CD8-positive, alpha-beta memory T cell (primary cell): ENCODE results near the gene DUSP1. TPM values are rescaled to one million over a fixed set of nuclear protein-coding genes. Genes with fewer than 3 reads are reported as not detected.
A peak's percentile ranks its signal among the peaks of the same experiment; 100 is the strongest.

Experiments used
- CTCF ChIA-PET: fragments of 350-600 bp; sonication (Branson Sonifier 250); formaldehyde crosslinking; loops from one replicate; lab custom pipeline; 2021; ENCODE audit warnings: antibody characterized with exemption; lab: Charles Lee
- POLR2A ChIA-PET: fragments of 350-600 bp; sonication (Branson Sonifier 250); formaldehyde crosslinking; loops from one replicate; lab custom pipeline; 2021; ENCODE audit warnings: antibody characterized with exemption; lab: Charles Lee
- DNase-seq, 5 donors: peaks; one replicate each; pipeline versions ENCODE4 v3.0.0 to v3.0.0-alpha.2; 2020 to 2022; ENCODE audit warnings: mixed read lengths in 1 of 5
- H3K27ac ChIP-seq: one replicate; pipeline ENCODE4 v1.7.0; 2013; ENCODE audit warnings: low read depth, mild to moderate bottlenecking, low read length, moderate library complexity
- H3K27me3 ChIP-seq: 2 replicates; pipeline ENCODE4 v1.7.0; 2013; ENCODE audit warnings: low read length, mild to moderate bottlenecking; ENCODE audit not compliant: insufficient read depth, poor library complexity, severe bottlenecking
- H3K36me3 ChIP-seq: 2 replicates; pipeline ENCODE4 v1.7.0; 2013; ENCODE audit warnings: mild to moderate bottlenecking, low read length, moderate library complexity; ENCODE audit not compliant: insufficient read depth
- H3K4me1 ChIP-seq: 2 replicates; pipeline ENCODE4 v1.7.0; 2013; ENCODE audit warnings: mild to moderate bottlenecking, low read length, moderate library complexity; ENCODE audit not compliant: insufficient read depth
- H3K4me3 ChIP-seq: 2 replicates; pipeline ENCODE4 v1.7.0; 2013; ENCODE audit warnings: mild to moderate bottlenecking, low read length
- H3K9me3 ChIP-seq: 2 replicates; pipeline ENCODE4 v1.7.0; 2013; ENCODE audit warnings: mild to moderate bottlenecking, low read length
- H3K27ac Mint-ChIP-seq, 8 donors: one replicate each; pipeline ENCODE4 v1.8.0; 2020 to 2021; ENCODE audit warnings: mixed read lengths in 8 of 8, mild to moderate bottlenecking in 6 of 8, inconsistent platforms in 3 of 8, moderate library complexity in 3 of 8
- H3K27me3 Mint-ChIP-seq, 2 donors: one replicate each; pipeline ENCODE4 v1.8.0; 2020 to 2021; ENCODE audit warnings: mixed read lengths in 2 of 2, mild to moderate bottlenecking in 1 of 2, moderate library complexity in 1 of 2
- H3K36me3 Mint-ChIP-seq, 3 donors: one replicate each; pipeline ENCODE4 v1.8.0; 2020 to 2021; ENCODE audit warnings: mixed read lengths in 3 of 3, inconsistent platforms in 1 of 3, mild to moderate bottlenecking in 1 of 3
- H3K4me1 Mint-ChIP-seq, 3 donors: one replicate each; pipeline ENCODE4 v1.8.0; 2020 to 2021; ENCODE audit warnings: mixed read lengths in 3 of 3, inconsistent platforms in 1 of 3, mild to moderate bottlenecking in 1 of 3
- H3K4me3 Mint-ChIP-seq, 7 donors: one replicate each; pipeline ENCODE4 v1.8.0; 2020 to 2021; ENCODE audit warnings: mixed read lengths in 7 of 7, mild to moderate bottlenecking in 6 of 7, moderate library complexity in 4 of 7, inconsistent platforms in 2 of 7
- H3K9me3 Mint-ChIP-seq, 5 donors: one replicate each; pipeline ENCODE4 v1.8.0; 2020 to 2022; ENCODE audit warnings: mixed read lengths in 5 of 5, mild to moderate bottlenecking in 3 of 5, moderate library complexity in 2 of 5, inconsistent platforms in 1 of 5
- polyA plus RNA-seq: library from polyadenylated mRNA; unstranded; fragments of 300-500 nt; fragmentation: Illumina TruSeq; gene quantifications from one replicate; pipeline ENCODE4 v1.2.3, GENCODE V29; 2021
- total RNA-seq, 2 experiments: library from RNA; stranded (reverse); gene quantifications; one replicate each; pipeline ENCODE4 v1.2.3, GENCODE V29; 2021

Gene DUSP1
- total and polyA plus RNA-seq, 3 experiments from 2014 or later = 9.4 to 1,007 (median 10.9) TPM

DNA sequence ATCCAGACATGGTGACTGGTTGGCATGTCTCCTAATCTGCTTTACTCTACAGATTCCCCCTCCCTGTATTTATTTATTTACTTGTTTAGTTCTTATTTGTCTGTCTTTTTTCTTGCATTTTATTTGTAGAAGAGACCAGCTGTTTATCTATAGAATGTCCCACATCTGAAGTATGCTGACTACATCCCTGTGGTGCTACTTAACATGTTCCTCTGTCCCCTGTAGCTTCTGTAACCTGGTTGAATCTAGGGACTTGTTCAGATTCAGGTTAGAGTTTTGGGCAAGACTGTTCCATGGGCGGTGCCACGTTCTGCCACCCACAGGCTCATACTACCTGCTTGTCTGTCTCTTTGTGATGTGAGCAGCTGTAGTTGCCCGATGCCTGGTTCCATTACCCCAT, 23.5 kb downstream of the DUSP1 start:
- Mint-ChIP-seq H3K36me3 (no peaks in the 10 kb centered on the region), H3K27ac (no peak overlapping the region), H3K4me3 (no peak overlapping the region), H3K27me3 (peaks cover 4 to 8% of the 10 kb centered on the region in 2 donors), H3K4me1 (peaks cover 10 to 25% (median 11%) of the 10 kb centered on the region in 3 donors), H3K9me3 (peaks cover 0 to 4% (median 0%) of the 10 kb centered on the region in 5 donors)
- Histone ChIP-seq H3K4me3 (no peak overlapping the region), H3K27ac (no peak overlapping the region), H3K36me3 (no peaks in the 10 kb centered on the region), H3K27me3 (no peaks in the 10 kb centered on the region), H3K9me3 (no peaks in the 10 kb centered on the region), H3K4me1 (no peaks in the 10 kb centered on the region)
- DNase-seq = no peak
- POLR2A ChIA-PET = no interaction called here
- CTCF ChIA-PET = no interaction called here

DNA sequence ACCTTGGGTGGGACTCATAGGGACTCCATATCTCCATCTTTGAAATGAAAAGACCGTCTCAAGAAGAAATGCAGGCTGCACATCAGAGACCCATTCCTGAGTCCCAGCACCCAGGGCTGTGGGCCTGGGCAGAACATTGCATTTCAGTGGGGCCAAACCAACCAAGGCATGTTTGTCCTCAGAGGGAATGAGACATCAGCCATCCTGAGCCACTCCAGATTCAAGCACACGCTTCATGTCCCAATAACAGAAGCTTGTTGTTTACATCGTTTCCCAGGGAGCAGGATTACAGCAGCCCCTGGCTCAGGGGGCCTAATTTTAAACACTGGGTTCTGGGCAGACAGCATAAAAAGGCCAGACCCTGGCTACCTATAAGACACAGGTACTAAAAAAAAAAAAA, 24.3 kb downstream of the DUSP1 start:
- H3K27ac Mint-ChIP-seq = peak overlapping the region in 1 of 8 donors; percentile 21
- no peak overlapping the region for H3K4me3 Mint-ChIP-seq
- ChIA-PET POLR2A (no interaction called here), CTCF (no interaction called here)
- no peak overlapping the region for H3K27ac ChIP-seq
- H3K4me1 Mint-ChIP-seq = peaks cover 13 to 30% (median 13%) of the 10 kb centered on the region in 3 donors
- H3K9me3 ChIP-seq = no peaks in the 10 kb centered on the region
- H3K27me3 Mint-ChIP-seq = peaks cover 4 to 8% of the 10 kb centered on the region in 2 donors
- no peaks in the 10 kb centered on the region for H3K27me3 ChIP-seq
- H3K36me3 ChIP-seq = no peaks in the 10 kb centered on the region
- DNase-seq = no peak
- peaks cover 0 to 4% (median 0%) of the 10 kb centered on the region in 5 donors for H3K9me3 Mint-ChIP-seq
- H3K4me3 ChIP-seq = no peak overlapping the region
- no peaks in the 10 kb centered on the region for H3K4me1 ChIP-seq
- no peaks in the 10 kb centered on the region for H3K36me3 Mint-ChIP-seq

DNA sequence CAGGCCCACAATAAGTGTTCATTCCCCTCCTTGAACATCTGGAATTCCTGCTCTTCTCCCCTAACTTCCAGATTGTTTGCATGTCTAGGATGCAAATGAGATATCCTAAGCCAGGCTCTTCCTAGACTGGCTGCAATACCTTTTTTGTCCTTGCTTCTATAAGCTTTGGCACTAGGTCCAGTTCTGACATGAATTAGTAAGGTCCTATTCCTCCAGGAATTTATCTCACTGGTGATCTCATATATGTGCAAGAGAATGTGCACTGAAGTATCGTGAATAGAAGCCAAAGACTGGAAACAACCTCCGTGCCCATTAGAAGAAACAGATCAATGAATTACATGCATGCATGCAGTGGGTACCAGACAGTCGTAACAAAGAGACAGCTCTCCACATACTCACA, 25.2 kb downstream of the DUSP1 start:
- H3K27me3 Mint-ChIP-seq = peaks cover 4 to 7% of the 10 kb centered on the region in 2 donors
- H3K27me3 ChIP-seq = no peaks in the 10 kb centered on the region
- DNase-seq = no peak
- no peaks in the 10 kb centered on the region for H3K36me3 ChIP-seq
- peaks cover 15 to 35% (median 17%) of the 10 kb centered on the region in 3 donors for H3K4me1 Mint-ChIP-seq
- no peak overlapping the region for H3K4me3 ChIP-seq
- POLR2A ChIA-PET = no interaction called here
- no peaks in the 10 kb centered on the region for H3K9me3 ChIP-seq
- CTCF ChIA-PET = no interaction called here
- H3K4me1 ChIP-seq = no peaks in the 10 kb centered on the region
- peaks cover 0 to 4% (median 0%) of the 10 kb centered on the region in 5 donors for H3K9me3 Mint-ChIP-seq
- peak overlapping the region in 2 of 8 donors; percentile 48 to 63 for H3K27ac Mint-ChIP-seq
- no peak overlapping the region for H3K4me3 Mint-ChIP-seq
- no peaks in the 10 kb centered on the region for H3K36me3 Mint-ChIP-seq
- no peak overlapping the region for H3K27ac ChIP-seq

DNA sequence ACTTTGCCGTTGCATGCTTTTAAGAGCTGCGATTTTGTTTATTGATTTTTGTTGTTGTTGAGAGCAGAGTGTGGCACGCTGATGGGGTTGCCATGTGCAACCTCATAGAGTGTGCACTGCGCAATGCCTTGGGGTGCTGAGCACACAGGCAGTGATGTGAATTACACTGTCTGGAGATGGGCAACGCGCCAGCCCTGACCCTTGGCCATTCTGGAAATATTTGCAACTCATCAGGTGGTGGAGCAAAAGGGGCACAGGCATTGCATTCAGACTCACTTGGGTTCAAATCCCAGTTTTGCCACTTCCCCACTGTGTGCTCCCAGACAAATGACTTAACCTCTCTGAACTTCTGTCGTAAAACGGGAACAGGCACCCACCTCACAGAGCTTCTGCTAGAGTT, 25.6 kb downstream of the DUSP1 start:
- H3K27me3 Mint-ChIP-seq = peaks cover 4 to 7% of the 10 kb centered on the region in 2 donors
- ChIA-PET POLR2A (no interaction called here), CTCF (no interaction called here)

DNA sequence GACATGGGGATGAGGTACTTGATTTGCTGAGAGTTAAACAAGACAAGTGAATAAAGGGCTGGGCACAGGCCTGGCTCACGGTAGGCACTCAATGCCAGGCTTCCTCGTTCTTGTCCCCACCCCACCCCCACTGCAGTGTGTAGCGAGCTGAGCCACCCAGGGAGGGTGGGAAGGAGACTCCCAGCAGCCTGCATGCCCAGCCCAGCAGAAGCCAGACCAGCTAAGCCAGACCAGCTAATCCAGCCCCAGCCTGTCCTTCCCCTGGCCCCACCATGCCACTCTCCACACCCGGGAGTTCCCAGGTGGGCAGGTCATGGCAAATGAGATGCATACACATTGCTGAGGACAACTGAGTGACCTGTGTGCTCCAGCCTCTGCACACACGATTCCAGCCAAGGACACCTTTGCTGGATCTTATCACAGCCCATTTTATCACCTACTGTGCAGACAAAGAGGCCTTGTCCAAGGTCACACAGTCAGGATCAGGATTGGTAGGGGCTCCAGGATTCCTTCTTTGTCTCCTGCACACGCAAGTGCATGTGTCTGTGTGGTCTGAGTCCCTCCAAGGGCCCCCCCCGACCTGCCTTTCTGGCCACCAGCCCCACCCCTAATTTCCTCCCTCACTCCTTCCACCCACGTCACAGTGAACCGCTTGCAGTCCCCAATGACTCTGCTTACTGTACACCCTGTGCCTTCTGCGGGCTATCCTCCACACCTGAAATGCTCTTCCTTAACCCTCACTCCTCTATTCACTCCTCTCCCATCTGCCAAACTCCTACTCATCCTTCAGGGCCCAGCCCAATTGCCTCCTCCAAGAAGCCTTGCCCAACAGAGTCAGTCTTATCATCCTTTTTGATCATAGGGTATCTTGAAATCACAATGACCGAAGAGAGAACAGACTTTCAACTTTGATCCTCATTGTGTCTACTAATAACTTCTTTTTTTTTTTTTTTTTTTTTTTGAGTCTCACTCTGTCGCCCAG, 26.6 kb downstream of the DUSP1 start:
- H3K4me3 Mint-ChIP-seq = peak overlapping the region in 6 of 7 donors; percentile 0 to 72 (median 24)
- peaks cover 0 to 4% (median 0%) of the 10 kb centered on the region in 5 donors for H3K9me3 Mint-ChIP-seq
- Histone ChIP-seq H3K4me1 (no peaks in the 10 kb centered on the region), H3K4me3 (no peak overlapping the region), H3K27ac (no peak overlapping the region), H3K9me3 (no peaks in the 10 kb centered on the region), H3K36me3 (no peaks in the 10 kb centered on the region), H3K27me3 (no peaks in the 10 kb centered on the region)
- ChIA-PET CTCF (no interaction called here), POLR2A (no interaction called here)
- peaks cover 15 to 35% (median 17%) of the 10 kb centered on the region in 3 donors for H3K4me1 Mint-ChIP-seq
- H3K27ac Mint-ChIP-seq = peak overlapping the region in 7 of 8 donors; percentile 7 to 92 (median 73)
- H3K27me3 Mint-ChIP-seq = peaks cover 0 to 4% of the 10 kb centered on the region in 2 donors
- H3K36me3 Mint-ChIP-seq = no peaks in the 10 kb centered on the region
- DNase-seq = peak in 2 of 5 donors; percentile 12 to 43

More for the DNA sequence above, 25.6 kb downstream of the DUSP1 start:
- Histone ChIP-seq H3K27ac (no peak overlapping the region), H3K4me1 (no peaks in the 10 kb centered on the region), H3K27me3 (no peaks in the 10 kb centered on the region), H3K36me3 (no peaks in the 10 kb centered on the region), H3K4me3 (no peak overlapping the region), H3K9me3 (no peaks in the 10 kb centered on the region)
- peak overlapping the region in 1 of 7 donors; percentile 1 for H3K4me3 Mint-ChIP-seq
- DNase-seq = no peak
- H3K4me1 Mint-ChIP-seq = peaks cover 15 to 35% (median 17%) of the 10 kb centered on the region in 3 donors
- H3K9me3 Mint-ChIP-seq = peaks cover 0 to 4% (median 0%) of the 10 kb centered on the region in 5 donors
- H3K27ac Mint-ChIP-seq = peak overlapping the region in 2 of 8 donors; percentile 38 to 63
- no peaks in the 10 kb centered on the region for H3K36me3 Mint-ChIP-seq

DNA sequence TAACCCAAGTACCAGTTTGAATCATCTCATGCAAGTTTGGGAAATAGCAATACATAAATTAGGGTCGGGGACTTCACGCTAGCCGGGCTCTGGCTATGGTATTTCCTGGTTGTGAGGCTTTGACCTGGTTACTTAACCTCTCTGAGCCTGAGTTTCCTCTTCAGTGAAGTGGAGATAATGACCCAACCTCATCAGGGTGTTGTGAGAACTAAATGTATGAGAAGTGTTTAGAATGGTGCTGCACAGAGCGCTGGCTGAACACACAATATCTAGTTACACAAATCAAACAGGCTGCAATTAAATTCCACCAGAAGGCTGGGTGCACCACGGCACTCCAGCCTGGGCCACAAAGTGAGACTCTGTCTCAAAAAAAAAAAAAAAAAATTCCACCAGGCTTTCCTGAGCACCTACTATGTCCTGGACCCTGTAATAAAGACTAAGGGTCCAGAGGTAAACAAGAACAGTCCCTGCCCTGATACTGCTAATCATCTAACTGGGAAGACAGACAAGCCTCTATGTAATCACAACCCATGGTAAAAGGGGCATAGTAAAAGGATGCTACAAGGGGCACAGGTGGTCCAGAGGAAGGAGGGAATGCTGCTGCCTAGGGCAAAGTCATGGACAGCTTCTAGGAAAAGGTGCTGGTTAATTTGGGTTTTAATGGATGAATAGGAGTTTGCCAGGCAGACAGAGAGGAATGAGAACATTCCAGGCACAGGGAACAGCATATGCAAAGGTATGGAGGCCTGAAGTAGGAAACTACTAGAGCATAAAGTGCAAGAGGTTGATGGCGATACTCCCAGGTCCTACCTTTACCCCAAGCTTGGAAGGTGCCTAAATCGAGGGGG, 27.7 kb downstream of the DUSP1 start:
- no peak for DNase-seq
- ChIA-PET POLR2A (no interaction called here), CTCF (no interaction called here)
- Mint-ChIP-seq H3K27me3 (peaks cover 0 to 4% of the 10 kb centered on the region in 2 donors), H3K9me3 (peaks cover 0 to 4% (median 0%) of the 10 kb centered on the region in 5 donors), H3K4me3 (peak overlapping the region in 3 of 7 donors; percentile 19 to 66 (median 33)), H3K4me1 (peaks cover 15 to 35% (median 17%) of the 10 kb centered on the region in 3 donors), H3K36me3 (no peaks in the 10 kb centered on the region), H3K27ac (peak overlapping the region in 6 of 8 donors; percentile 44 to 87 (median 78))
- Histone ChIP-seq H3K36me3 (no peaks in the 10 kb centered on the region), H3K27me3 (no peaks in the 10 kb centered on the region), H3K9me3 (no peaks in the 10 kb centered on the region), H3K4me1 (no peaks in the 10 kb centered on the region), H3K27ac (no peak overlapping the region), H3K4me3 (no peak overlapping the region)

DNA sequence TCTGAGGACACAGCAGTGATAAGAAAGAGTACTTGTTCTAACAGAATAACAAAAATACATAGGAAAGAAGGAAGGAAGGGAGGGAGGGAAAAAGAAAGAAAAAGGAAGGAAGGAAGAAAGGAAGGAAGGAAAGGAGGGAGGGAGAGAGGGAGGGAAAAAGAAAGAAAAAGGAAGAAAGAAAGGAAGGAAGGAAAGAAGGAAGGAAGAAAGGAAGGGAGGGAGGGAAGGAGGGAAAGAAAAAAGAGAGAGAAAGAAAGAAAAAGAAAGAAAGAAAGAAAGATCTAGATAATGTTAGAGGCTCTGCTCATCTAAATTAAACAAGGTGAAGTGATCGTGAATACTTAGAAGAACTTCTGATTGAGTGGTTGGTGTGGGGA, 29.8 kb downstream of the DUSP1 start:
- Histone ChIP-seq H3K27ac (no peak overlapping the region), H3K27me3 (no peaks in the 10 kb centered on the region), H3K4me3 (no peak overlapping the region), H3K36me3 (no peaks in the 10 kb centered on the region), H3K9me3 (no peaks in the 10 kb centered on the region), H3K4me1 (no peaks in the 10 kb centered on the region)
- ChIA-PET CTCF (interaction anchor here (1.1 kb wide), 1 partner anchor 24 kb away, joined by 4 read pairs; no protein-coding TSS in a partner anchor), POLR2A (no interaction called here)
- Mint-ChIP-seq H3K9me3 (no peaks in the 10 kb centered on the region), H3K27me3 (no peaks in the 10 kb centered on the region), H3K36me3 (no peaks in the 10 kb centered on the region), H3K4me1 (peaks cover 15 to 35% (median 17%) of the 10 kb centered on the region in 3 donors), H3K4me3 (peak overlapping the region in 1 of 7 donors; percentile 28), H3K27ac (peak overlapping the region in 6 of 8 donors; percentile 20 to 93 (median 86))
- DNase-seq = no peak
